Body of pancreas (tissue), 4 donors: ENCODE results near the gene RUNX3. TPM values are rescaled to one million over a fixed set of nuclear protein-coding genes. Genes with fewer than 3 reads are reported as not detected.

Experiments
- ATAC-seq: fragments of 150-250 bp; one replicate; pipeline ENCODE4 v1.9.1; 2016
- DNase-seq, 4 donors: peaks; one replicate each; pipeline ENCODE4 v3.0.0-alpha.2; 2019
- H3K27ac ChIP-seq, 4 donors: fragments of 200-600 bp; sonication (generic); 1 replicate in 3 of 4; 2 replicates in 1 of 4; pipeline versions ENCODE4 v1.5.1 to v1.6.1; 2016 to 2019; ENCODE audit warnings: mild to moderate bottlenecking in 1 of 4, mixed read lengths in 1 of 4, moderate library complexity in 1 of 4
- H3K27me3 ChIP-seq, 2 donors: fragments of 200-600 bp; sonication (generic); one replicate each; pipeline ENCODE4 v1.6.0; 2016; ENCODE audit warnings: mild to moderate bottlenecking in 1 of 2
- H3K36me3 ChIP-seq, 2 donors: fragments of 200-600 bp; sonication (generic); replicated peaks in 1 of 2; 2 replicates each; pipeline ENCODE4 v1.5.1; 2016; ENCODE audit warnings: low read depth in 2 of 2; ENCODE audit not compliant: insufficient read depth in 1 of 2
- H3K4me1 ChIP-seq: fragments of 200-600 bp; sonication (generic); one replicate; pipeline ENCODE4 v1.6.0; 2016
- H3K4me3 ChIP-seq, 2 donors: fragments of 200-600 bp; sonication (generic); 1 replicate in 1 of 2; 2 replicates in 1 of 2; pipeline ENCODE4 v1.5.1; 2016 to 2019
- H3K9me3 ChIP-seq, 3 donors: fragments of 200-600 bp; sonication (generic); 1 replicate in 2 of 3; 2 replicates in 1 of 3; pipeline ENCODE4 v1.5.1; 2016
- CTCF ChIP-seq, 7 experiments: fragments of 450-650 bp in 4 of 7; fragments of 200-600 bp in 3 of 7; sonication (generic) in 3 of 7; IDR thresholded peaks; one replicate each; pipeline ENCODE4 v1.5.1; 2016 to 2019; ENCODE audit warnings: antibody characterized with exemption in 7 of 7
- POLR2A ChIP-seq, 3 donors: fragments of 450-650 bp; IDR thresholded peaks; one replicate each; pipeline ENCODE4 v1.6.1; 2016; ENCODE audit warnings: antibody characterized with exemption in 3 of 3, mild to moderate bottlenecking in 2 of 3
- WGBS, 2 donors: methylation state at CpG; one replicate each; pipeline ENCODE4 v1.1.5; 2017; 5-methylcytosine and 5-hydroxymethylcytosine counted together
- intact Hi-C: fragments of 100-400 bp; cut with DNase I; formaldehyde crosslinking; loops from one replicate; pipeline ENCODE4 v1.15.1; 2023
- total RNA-seq, 2 donors: library from RNA; depleted of rRNA; stranded (reverse); fragments of >200 nt; gene quantifications; one replicate each; pipeline ENCODE4 v1.1.0, GENCODE V29; 2016

The RUNX3 gene
- total RNA-seq, 2 donors from 2014 or later: 0.26 TPM; not detected in 1

- Histone ChIP-seq H3K36me3 (no peaks in the 10 kb centered on the region), H3K9me3 (no peaks in the 10 kb centered on the region), H3K4me1 (no peaks in the 10 kb centered on the region), H3K27me3 (no peaks in the 10 kb centered on the region), H3K4me3 (no peak overlapping the region), H3K27ac (no peak overlapping the region)
- ATAC-seq (no peak), DNase-seq (peak in 1 of 4 donors; percentile 35)
- 58 to 74% methylated on average over 16 of the region's 16 CpGs for WGBS, 2 donors
- TF ChIP-seq CTCF (IDR thresholded peaks at IDR 0.05) (no peak), POLR2A (IDR thresholded peaks at IDR 0.05) (no peak)
- intact Hi-C loops: no loop called here
These were observed 27.1 kb upstream of the RUNX3 start for GRCh38 chr1:24957016-24957807.

DNA sequence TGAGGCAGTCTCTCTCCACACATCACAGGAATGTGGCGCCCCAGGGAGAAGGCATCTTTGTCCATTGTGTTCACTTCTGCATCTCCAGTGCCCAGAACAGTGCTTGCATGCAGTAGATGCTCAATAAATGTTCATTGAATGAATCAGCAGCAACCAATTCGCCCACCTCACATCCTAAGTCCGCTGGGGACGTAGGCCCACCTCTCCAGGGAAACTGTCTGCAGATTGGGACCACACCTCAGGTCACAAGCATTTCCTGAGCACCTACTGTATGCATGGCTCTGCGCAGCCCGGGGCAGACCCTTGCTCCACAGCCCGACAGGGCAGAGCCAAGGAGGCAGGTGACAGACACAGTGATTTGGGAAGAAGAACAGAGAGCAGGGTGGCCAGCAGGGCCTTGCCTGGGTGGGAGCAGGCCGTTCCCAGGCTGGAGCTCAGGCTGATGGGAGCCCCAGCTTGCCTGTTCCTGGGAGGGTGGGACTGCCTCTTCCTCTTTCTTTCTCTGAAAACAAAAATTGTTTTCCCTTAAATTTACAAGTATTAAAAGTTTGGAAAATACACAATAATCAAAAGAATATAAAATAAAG is 25.8 kb upstream of the RUNX3 start:
- Histone ChIP-seq H3K27ac (no peak overlapping the region), H3K4me3 (no peak overlapping the region)
- no peak for ATAC-seq

DNA sequence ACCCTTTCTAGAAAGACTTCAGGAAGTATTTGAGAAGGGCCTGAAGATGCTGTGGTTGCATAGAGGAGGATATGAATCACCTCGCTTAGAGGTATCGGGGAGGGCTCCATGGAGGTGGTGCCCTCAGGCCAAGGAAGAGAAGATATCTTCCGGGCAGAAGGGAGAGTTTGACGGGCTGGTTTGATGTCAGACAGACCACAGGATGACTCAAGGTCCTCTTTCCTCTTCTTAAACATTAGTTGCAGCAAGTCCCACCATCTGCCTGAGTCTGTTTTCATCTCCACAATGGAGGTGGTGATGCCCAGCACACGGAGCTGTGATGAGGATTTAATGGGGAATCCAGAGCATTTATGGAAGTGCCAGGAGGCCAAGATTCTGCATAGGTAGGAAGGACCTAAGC is 25.1 kb upstream of the RUNX3 start:
- ATAC-seq: no peak
- H3K4me3 ChIP-seq: no peak overlapping the region
- TF ChIP-seq POLR2A (IDR thresholded peaks at IDR 0.05) (no peak), CTCF (IDR thresholded peaks at IDR 0.05) (no peak)
- no peaks in the 10 kb centered on the region for H3K27me3 ChIP-seq
- H3K27ac ChIP-seq: no peak overlapping the region
- intact Hi-C loops: no loop called here
- H3K4me1 ChIP-seq: no peaks in the 10 kb centered on the region
- DNase-seq: peak in 1 of 4 donors; percentile 21
- no peaks in the 10 kb centered on the region for H3K36me3 ChIP-seq
- no peaks in the 10 kb centered on the region for H3K9me3 ChIP-seq
- 51 to 73% methylated on average over 5 of the region's 5 CpGs for WGBS, 2 donors

More for the DNA sequence above, 25.8 kb upstream of the RUNX3 start:
- Histone ChIP-seq H3K27me3 (no peaks in the 10 kb centered on the region), H3K36me3 (no peaks in the 10 kb centered on the region), H3K4me1 (no peaks in the 10 kb centered on the region), H3K9me3 (no peaks in the 10 kb centered on the region)
- intact Hi-C loops: no loop called here
- TF ChIP-seq CTCF (IDR thresholded peaks at IDR 0.05) (no peak), POLR2A (IDR thresholded peaks at IDR 0.05) (no peak)
- no peak for DNase-seq
- WGBS, 2 donors: 66 to 91% methylated on average over 3 to 7 of the region's 8 CpGs

GRCh38 chr1:24954631-24955030 is 24.6 kb upstream of the RUNX3 start:
- Histone ChIP-seq H3K27ac (no peak overlapping the region), H3K36me3 (no peaks in the 10 kb centered on the region), H3K27me3 (no peaks in the 10 kb centered on the region), H3K4me1 (no peaks in the 10 kb centered on the region), H3K4me3 (no peak overlapping the region), H3K9me3 (no peaks in the 10 kb centered on the region)
- no peak for DNase-seq
- TF ChIP-seq POLR2A (IDR thresholded peaks at IDR 0.05): no peak
- intact Hi-C loops: no loop called here
- WGBS, 2 donors: 66 to 81% methylated on average over 10 to 11 of the region's 11 CpGs
- no peak for ATAC-seq

DNA sequence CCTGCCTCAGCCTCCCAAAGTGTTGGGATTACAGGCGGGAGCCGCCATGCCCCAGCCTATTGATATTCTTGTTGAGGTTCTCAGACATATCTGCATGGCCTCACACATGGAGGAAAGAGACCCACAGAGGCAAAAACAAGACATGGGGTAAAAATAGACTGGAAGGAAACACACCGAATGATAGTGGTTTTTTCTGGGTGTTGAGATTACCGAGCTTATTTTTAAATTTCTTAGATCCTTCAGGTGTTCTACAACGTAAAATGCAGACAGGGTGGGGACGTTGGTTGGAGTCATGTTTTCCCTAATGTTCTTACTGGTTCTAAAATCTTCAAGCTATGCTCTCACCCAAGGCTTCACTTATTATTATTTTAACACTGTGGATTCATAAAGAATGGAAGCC is 23.9 kb upstream of the RUNX3 start:
- H3K27ac ChIP-seq: no peak overlapping the region
- intact Hi-C loops: no loop called here
- no peaks in the 10 kb centered on the region for H3K27me3 ChIP-seq
- H3K4me1 ChIP-seq: no peaks in the 10 kb centered on the region
- no peak overlapping the region for H3K4me3 ChIP-seq
- H3K9me3 ChIP-seq: no peaks in the 10 kb centered on the region
- TF ChIP-seq POLR2A (IDR thresholded peaks at IDR 0.05) (no peak), CTCF (IDR thresholded peaks at IDR 0.05) (no peak)
- DNase-seq: no peak
- 73 to 74% methylated on average over 6 of the region's 6 CpGs for WGBS, 2 donors
- no peak for ATAC-seq
- no peaks in the 10 kb centered on the region for H3K36me3 ChIP-seq
